ENCODE results near the gene MUC6. TPM values are rescaled to one million over a fixed set of nuclear protein-coding genes. Genes with fewer than 3 reads are reported as not detected.

MUC6 gene
- polyA plus RNA-seq, 1 of the 3 experiments (the other 2 are of a cell fraction) = not detected

GRCh38 chr11:1030086-1030485 lies 6.4 kb downstream of the MUC6 start (continued):
- TF ChIP-seq GABPA (IDR thresholded peaks at IDR 0.05; ENCODE audit: low read depth) (no peak), RXRA (IDR thresholded peaks at IDR 0.05; ENCODE audit: borderline replicate concordance, low read depth) (no peak), TAF1 (IDR thresholded peaks at IDR 0.05; ENCODE audit: borderline replicate concordance, low read depth, low read length) (no peak), USF1 (IDR thresholded peaks at IDR 0.05; ENCODE audit: borderline replicate concordance, low read depth) (no peak), EP300 (IDR thresholded peaks at IDR 0.05; ENCODE audit: borderline replicate concordance in 1 of 2, low read depth in 1 of 2, low read length in 1 of 2) (no peak), ELF1 (IDR thresholded peaks at IDR 0.05) (no peak)

- Histone ChIP-seq H3K9ac (no peak overlapping the region), H3F3A (replicated peaks; ENCODE audit: insufficient read depth) (no peaks in the 10 kb centered on the region), H3K9me2 (no peaks in the 10 kb centered on the region), H4K20me1 (ENCODE audit: insufficient read depth) (no peaks in the 10 kb centered on the region), H3K27me3 (ENCODE audit: insufficient read depth) (no peaks in the 10 kb centered on the region), H3K4me1 (ENCODE audit: control insufficient read depth in 1 of 2, insufficient read depth in 2 of 2, low read depth in 1 of 2, low read length in 1 of 2) (no peaks in the 10 kb centered on the region), H3K27ac (ENCODE audit: low read depth in 2 of 2, low read length in 1 of 2) (no peak overlapping the region), H3K79me2 (ENCODE audit: insufficient read depth) (no peaks in the 10 kb centered on the region), H3K9me3 (no peaks in the 10 kb centered on the region), H3K4me2 (no peak overlapping the region), H3K36me3 (replicated peaks in 1 of 2; ENCODE audit: control insufficient read depth in 1 of 2, insufficient read depth in 2 of 2, low read length in 1 of 2) (no peaks in the 10 kb centered on the region), H3K4me3 (ENCODE audit: low read depth in 2 of 2, low read length in 1 of 2) (no peak overlapping the region), H2AFZ (ENCODE audit: low read depth) (no peak overlapping the region)
- DNase-seq = no peak
- ChIA-PET POLR2A (no interaction called here), CTCF (interaction anchor here (0.8 to 1.3 kb wide), 2 partner anchors 21 to 189 kb away, joined by 3 to 4 read pairs; no protein-coding TSS in a partner anchor)
- TF ChIP-seq RFX5 (IDR thresholded peaks at IDR 0.05; ENCODE audit: low read length) (no peak), NRF1 (IDR thresholded peaks at IDR 0.05; ENCODE audit: low read depth, low read length) (no peak), GATA2 (CRISPR knock-in tag; IDR thresholded peaks at IDR 0.05) (no peak), EP300 (IDR thresholded peaks at IDR 0.05; ENCODE audit: borderline replicate concordance in 1 of 2, low read depth in 1 of 2, low read length in 1 of 2) (no peak), FOSL2 (IDR thresholded peaks at IDR 0.05; ENCODE audit: borderline replicate concordance, low read depth) (no peak), YY1 (IDR thresholded peaks at IDR 0.05; ENCODE audit: low read depth) (no peak), GABPA (IDR thresholded peaks at IDR 0.05; ENCODE audit: low read depth) (no peak), NFIC (IDR thresholded peaks at IDR 0.05; ENCODE audit: borderline replicate concordance) (no peak), ELF1 (IDR thresholded peaks at IDR 0.05) (no peak), SIN3A (IDR thresholded peaks at IDR 0.05; ENCODE audit: borderline replicate concordance, low read depth, low read length) (no peak)
- 63% methylated on average over 9 of the region's 16 CpGs for WGBS (ENCODE audit: low lambda C conversion rate)
These were observed 6.9 kb downstream of the MUC6 start for GRCh38 chr11:1029654-1030053.

- Histone ChIP-seq H3K9me2 (no peaks in the 10 kb centered on the region), H3F3A (replicated peaks; ENCODE audit: insufficient read depth) (no peaks in the 10 kb centered on the region), H2AFZ (ENCODE audit: low read depth) (no peak overlapping the region), H3K9ac (no peak overlapping the region), H4K20me1 (ENCODE audit: insufficient read depth) (no peaks in the 10 kb centered on the region), H3K36me3 (replicated peaks in 1 of 2; ENCODE audit: control insufficient read depth in 1 of 2, insufficient read depth in 2 of 2, low read length in 1 of 2) (no peaks in the 10 kb centered on the region), H3K4me3 (ENCODE audit: low read depth in 2 of 2, low read length in 1 of 2) (no peak overlapping the region), H3K4me2 (no peak overlapping the region), H3K9me3 (no peaks in the 10 kb centered on the region), H3K27ac (ENCODE audit: low read depth in 2 of 2, low read length in 1 of 2) (no peak overlapping the region), H3K27me3 (ENCODE audit: insufficient read depth) (no peaks in the 10 kb centered on the region), H3K79me2 (ENCODE audit: insufficient read depth) (no peaks in the 10 kb centered on the region), H3K4me1 (ENCODE audit: control insufficient read depth in 1 of 2, insufficient read depth in 2 of 2, low read depth in 1 of 2, low read length in 1 of 2) (no peaks in the 10 kb centered on the region)
- TF ChIP-seq RCOR1 (IDR thresholded peaks at IDR 0.05; ENCODE audit: low read length) = no peak
- TF ChIP-seq TEAD4 (IDR thresholded peaks at IDR 0.05; ENCODE audit: borderline replicate concordance, insufficient read depth) = no peak
- no peak for TF ChIP-seq YY1 (IDR thresholded peaks at IDR 0.05; ENCODE audit: low read depth)
- TF ChIP-seq RAD21 (IDR thresholded peaks at IDR 0.05; ENCODE audit: low read length) = no peak
- no peak for TF ChIP-seq FOXJ3 (CRISPR knock-in tag; IDR thresholded peaks at IDR 0.05)
- no peak for TF ChIP-seq FOSL2 (IDR thresholded peaks at IDR 0.05; ENCODE audit: borderline replicate concordance, low read depth)
- TF ChIP-seq TCF12 (IDR thresholded peaks at IDR 0.05) = no peak
- no peak for TF ChIP-seq CTCF (IDR thresholded peaks at IDR 0.05)
- no peak for TF ChIP-seq EZH2phosphoT487 (IDR thresholded peaks at IDR 0.05; ENCODE audit: borderline replicate concordance, low read depth)
- no peak for TF ChIP-seq EP300 (IDR thresholded peaks at IDR 0.05; ENCODE audit: borderline replicate concordance in 1 of 2, low read depth in 1 of 2, low read length in 1 of 2)
- ChIA-PET POLR2A (no interaction called here), CTCF (no interaction called here)
- no peak for DNase-seq
- 59% methylated on average over 14 of the region's 25 CpGs for WGBS (ENCODE audit: low lambda C conversion rate)
These were observed 7.5 kb downstream of the MUC6 start for GRCh38 chr11:1029051-1029450.

Data from SK-N-SH (cell line).